Measurements from ENCODE around the gene SLC28A2. TPM values are rescaled to one million over a fixed set of nuclear protein-coding genes. Genes with fewer than 3 reads are reported as not detected.
"Not testable (repeated sequence)": the region's sequence is repeated elsewhere in the genome, so short reads cannot be mapped to it uniquely, and the experiment has no call there.

The SLC28A2 gene
- total RNA-seq, 1 donor from 2014 or later = not detected

DNA sequence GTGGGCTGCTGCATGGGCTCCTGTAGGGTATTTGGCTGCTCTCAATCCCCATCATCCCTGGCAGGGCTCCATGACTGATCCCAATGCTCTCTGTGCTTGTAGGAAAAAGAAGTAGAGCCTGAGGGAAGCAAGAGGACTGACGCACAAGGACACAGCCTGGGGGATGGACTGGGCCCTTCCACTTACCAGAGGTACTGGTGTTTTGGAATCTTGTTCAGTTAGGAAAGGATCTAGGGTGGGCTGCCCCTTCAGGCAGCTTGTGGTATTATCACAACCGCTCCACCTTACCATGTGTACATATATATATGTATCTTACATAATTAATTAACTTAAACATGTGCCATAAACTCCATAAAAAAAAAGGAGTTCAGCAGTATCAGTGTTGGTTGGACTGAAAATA, 1.3 kb downstream of the SLC28A2 start:
- TF ChIP-seq, protein P1, sequence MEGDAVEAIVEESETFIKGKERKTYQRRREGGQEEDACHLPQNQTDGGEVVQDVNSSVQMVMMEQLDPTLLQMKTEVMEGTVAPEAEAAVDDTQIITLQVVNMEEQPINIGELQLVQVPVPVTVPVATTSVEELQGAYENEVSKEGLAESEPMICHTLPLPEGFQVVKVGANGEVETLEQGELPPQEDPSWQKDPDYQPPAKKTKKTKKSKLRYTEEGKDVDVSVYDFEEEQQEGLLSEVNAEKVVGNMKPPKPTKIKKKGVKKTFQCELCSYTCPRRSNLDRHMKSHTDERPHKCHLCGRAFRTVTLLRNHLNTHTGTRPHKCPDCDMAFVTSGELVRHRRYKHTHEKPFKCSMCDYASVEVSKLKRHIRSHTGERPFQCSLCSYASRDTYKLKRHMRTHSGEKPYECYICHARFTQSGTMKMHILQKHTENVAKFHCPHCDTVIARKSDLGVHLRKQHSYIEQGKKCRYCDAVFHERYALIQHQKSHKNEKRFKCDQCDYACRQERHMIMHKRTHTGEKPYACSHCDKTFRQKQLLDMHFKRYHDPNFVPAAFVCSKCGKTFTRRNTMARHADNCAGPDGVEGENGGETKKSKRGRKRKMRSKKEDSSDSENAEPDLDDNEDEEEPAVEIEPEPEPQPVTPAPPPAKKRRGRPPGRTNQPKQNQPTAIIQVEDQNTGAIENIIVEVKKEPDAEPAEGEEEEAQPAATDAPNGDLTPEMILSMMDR (IDR thresholded peaks at IDR 0.05; ENCODE audit: insufficient read depth, low read length, severe bottlenecking) = no peak
- no peaks in the 10 kb centered on the region for H3K27me3 ChIP-seq (ENCODE audit: control insufficient read depth, insufficient read depth, low read length)
- no peaks in the 10 kb centered on the region for H3K36me3 ChIP-seq (ENCODE audit: control insufficient read depth, insufficient read depth, low read length)
- no peak overlapping the region for H3K4me3 ChIP-seq (ENCODE audit: low read depth, low read length)
- FAIRE-seq (no peak), DNase-seq (ENCODE audit: low read depth) (no peak)

DNA sequence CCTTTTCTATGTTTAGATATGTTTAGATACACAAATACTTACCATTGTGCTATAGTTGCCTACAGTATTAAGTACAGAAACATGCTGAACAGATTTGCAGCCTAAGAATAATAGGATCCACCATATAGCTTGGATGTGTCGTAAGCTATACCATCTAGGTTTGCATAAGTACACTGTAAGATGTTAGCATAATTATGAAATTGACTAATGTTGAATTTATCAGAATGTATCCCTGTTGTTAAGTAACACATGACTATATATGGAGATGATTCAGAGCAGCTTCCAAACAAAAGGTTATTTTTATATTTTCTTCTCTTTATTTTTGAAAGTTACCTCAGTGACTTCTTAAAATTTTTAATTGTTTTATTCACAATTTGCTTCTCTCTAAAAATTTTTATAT, 2.4 kb downstream of the SLC28A2 start:
- no peak for FAIRE-seq
- no peaks in the 10 kb centered on the region for H3K36me3 ChIP-seq (ENCODE audit: control insufficient read depth, insufficient read depth, low read length)

DNA sequence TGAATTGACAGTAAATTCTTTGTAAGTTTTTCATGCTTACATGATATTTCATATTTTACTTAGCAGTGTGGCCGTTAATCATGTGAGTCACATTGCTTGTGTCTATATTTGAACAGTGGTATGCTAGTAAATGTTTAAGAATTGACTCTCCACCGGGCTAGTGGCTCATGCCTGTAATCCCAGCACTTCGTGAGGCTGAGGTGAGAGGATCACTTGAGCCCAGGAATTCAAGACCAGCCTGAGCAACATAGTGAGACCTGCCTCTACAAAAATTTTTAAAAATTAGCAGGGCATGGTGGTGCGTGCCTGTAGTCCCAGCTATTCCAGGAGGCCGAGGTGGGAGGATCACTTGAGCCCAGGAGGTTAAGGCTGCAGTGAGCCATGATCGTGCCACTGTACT, 2.8 kb downstream of the SLC28A2 start:
- not testable (repeated sequence) for H3K36me3 ChIP-seq (ENCODE audit: control insufficient read depth, insufficient read depth, low read length); H3K27me3 ChIP-seq (ENCODE audit: control insufficient read depth, insufficient read depth, low read length); FAIRE-seq; H3K4me3 ChIP-seq (ENCODE audit: low read depth, low read length)
- peak; percentile 75 for DNase-seq (ENCODE audit: low read depth)

More for the DNA sequence above, 2.4 kb downstream of the SLC28A2 start:
- no peak overlapping the region for H3K4me3 ChIP-seq (ENCODE audit: low read depth, low read length)
- TF ChIP-seq, protein P1 (IDR thresholded peaks at IDR 0.05; ENCODE audit: insufficient read depth, low read length, severe bottlenecking) = no peak
- DNase-seq (ENCODE audit: low read depth) = peak; percentile 74
- no peaks in the 10 kb centered on the region for H3K27me3 ChIP-seq (ENCODE audit: control insufficient read depth, insufficient read depth, low read length)

DNA sequence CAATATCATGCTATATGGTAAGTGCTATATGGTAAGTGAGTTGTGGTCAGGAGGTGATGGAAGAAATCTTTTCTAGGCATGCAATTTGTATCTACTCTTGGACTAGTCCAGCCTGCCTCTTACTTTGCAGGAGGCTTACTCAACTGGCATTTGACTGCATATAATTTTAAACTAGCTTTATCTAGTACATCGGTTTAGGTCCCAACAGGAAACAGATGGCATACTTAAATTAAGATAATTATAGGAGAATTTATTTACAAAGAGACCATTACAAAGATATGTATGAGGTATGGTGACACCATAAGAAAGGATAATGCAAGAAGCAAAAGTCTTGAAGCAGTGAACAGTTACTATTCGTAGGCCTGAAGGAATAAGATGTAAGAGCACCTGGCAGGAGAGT, 7.8 kb downstream of the SLC28A2 start:
- DNase-seq (ENCODE audit: low read depth) = no peak
- Histone ChIP-seq H3K27me3 (ENCODE audit: control insufficient read depth, insufficient read depth, low read length) (no peaks in the 10 kb centered on the region), H3K4me3 (ENCODE audit: low read depth, low read length) (no peak overlapping the region), H3K36me3 (ENCODE audit: control insufficient read depth, insufficient read depth, low read length) (no peaks in the 10 kb centered on the region)
- TF ChIP-seq, protein P1 (IDR thresholded peaks at IDR 0.05; ENCODE audit: insufficient read depth, low read length, severe bottlenecking) = no peak
- no peak for FAIRE-seq

DNA sequence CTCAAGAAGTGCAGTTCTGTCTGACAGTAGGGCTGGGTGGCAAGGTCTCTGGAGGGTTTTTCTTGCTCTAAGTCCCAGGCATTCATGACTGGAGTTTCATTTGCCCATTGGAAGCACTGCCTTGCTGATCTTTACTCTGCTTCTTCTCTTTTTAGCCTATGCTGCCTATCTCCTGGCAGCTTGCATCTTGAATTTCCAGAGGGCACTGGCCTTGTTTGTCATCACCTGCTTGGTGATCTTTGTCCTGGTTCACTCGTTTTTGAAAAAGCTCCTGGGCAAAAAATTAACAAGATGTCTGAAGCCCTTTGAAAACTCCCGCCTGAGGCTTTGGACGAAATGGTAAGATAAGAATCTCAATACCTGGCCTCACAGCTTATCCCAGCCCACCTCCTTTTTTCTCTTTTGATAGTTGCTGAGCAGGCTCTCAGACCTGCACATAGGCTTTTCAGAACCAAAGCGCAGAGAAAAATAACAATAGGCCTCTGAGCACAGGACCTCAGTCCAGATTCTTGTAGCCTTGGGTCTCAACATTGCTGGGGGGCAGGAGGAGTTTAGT, 10.9 kb downstream of the SLC28A2 start:
- DNase-seq (ENCODE audit: low read depth) (no peak), FAIRE-seq (no peak)
- no peaks in the 10 kb centered on the region for H3K36me3 ChIP-seq (ENCODE audit: control insufficient read depth, insufficient read depth, low read length)
- no peak overlapping the region for H3K4me3 ChIP-seq (ENCODE audit: low read depth, low read length)
- TF ChIP-seq, protein P1 (IDR thresholded peaks at IDR 0.05; ENCODE audit: insufficient read depth, low read length, severe bottlenecking) = no peak
- H3K27me3 ChIP-seq (ENCODE audit: control insufficient read depth, insufficient read depth, low read length) = no peaks in the 10 kb centered on the region

DNA sequence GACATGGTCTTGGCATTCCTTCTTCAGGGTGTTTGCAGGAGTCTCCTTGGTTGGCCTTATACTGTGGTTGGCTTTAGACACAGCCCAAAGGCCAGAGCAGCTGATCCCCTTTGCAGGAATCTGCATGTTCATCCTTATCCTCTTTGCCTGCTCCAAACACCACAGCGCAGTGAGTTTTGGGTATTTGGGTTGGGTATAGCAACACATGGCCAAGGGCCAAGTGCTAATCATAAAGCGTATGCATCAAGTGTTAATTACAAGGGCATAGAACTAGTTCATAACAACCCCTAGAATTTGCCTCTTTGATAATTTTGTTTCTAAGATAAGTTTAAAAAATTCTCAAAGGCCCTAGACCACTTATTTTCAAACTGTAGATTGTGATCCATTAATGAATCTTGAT, 11.8 kb downstream of the SLC28A2 start:
- TF ChIP-seq, protein P1 (IDR thresholded peaks at IDR 0.05; ENCODE audit: insufficient read depth, low read length, severe bottlenecking) = no peak

More for the DNA sequence above, 11.8 kb downstream of the SLC28A2 start:
- DNase-seq (ENCODE audit: low read depth) (no peak), FAIRE-seq (peak; percentile 40)
- Histone ChIP-seq H3K36me3 (ENCODE audit: control insufficient read depth, insufficient read depth, low read length) (no peaks in the 10 kb centered on the region), H3K4me3 (ENCODE audit: low read depth, low read length) (no peak overlapping the region), H3K27me3 (ENCODE audit: control insufficient read depth, insufficient read depth, low read length) (no peaks in the 10 kb centered on the region)
